ENCODE results near the gene KCNJ16.
"Not testable (repeated sequence)": the region's sequence is repeated elsewhere in the genome, so short reads cannot be mapped to it uniquely, and the experiment has no call there.

The KCNJ16 gene

GRCh38 chr17:70034158-70034557 is 40.9 kb upstream of the KCNJ16 start:
- TF ChIP-seq CTCF (IDR thresholded peaks at IDR 0.05; ENCODE audit: insufficient read depth, low read length, missing control alignments): no peak
- no peak overlapping the region for H3K4me3 ChIP-seq (ENCODE audit: low read depth, low read length)
- ChIA-PET POLR2A (no interaction called here), CTCF (no interaction called here)
- no peak for DNase-seq (ENCODE audit: low read depth, low spot score)

- DNase-seq (ENCODE audit: low read depth, low spot score): no peak
- POLR2A ChIA-PET: no interaction called here
- CTCF ChIA-PET: no interaction called here
- no peak for TF ChIP-seq CTCF (IDR thresholded peaks at IDR 0.05; ENCODE audit: insufficient read depth, low read length, missing control alignments)
- H3K4me3 ChIP-seq (ENCODE audit: low read depth, low read length): no peak overlapping the region
Observed at GRCh38 chr17:70037498-70037897, 37.5 kb upstream of the KCNJ16 start.

- DNase-seq (ENCODE audit: low read depth, low spot score): no peak
- TF ChIP-seq CTCF (IDR thresholded peaks at IDR 0.05; ENCODE audit: insufficient read depth, low read length, missing control alignments): no peak
- CTCF ChIA-PET: no interaction called here
- no peak overlapping the region for H3K4me3 ChIP-seq (ENCODE audit: low read depth, low read length)
- POLR2A ChIA-PET: no interaction called here
Observed at GRCh38 chr17:70040336-70040735, 34.7 kb upstream of the KCNJ16 start.

GRCh38 chr17:70041061-70041460 is 34.0 kb upstream of the KCNJ16 start:
- ChIA-PET POLR2A (no interaction called here), CTCF (no interaction called here)
- no peak for DNase-seq (ENCODE audit: low read depth, low spot score)
- H3K4me3 ChIP-seq (ENCODE audit: low read depth, low read length): no peak overlapping the region
- no peak for TF ChIP-seq CTCF (IDR thresholded peaks at IDR 0.05; ENCODE audit: insufficient read depth, low read length, missing control alignments)

GRCh38 chr17:70041540-70041939 is 33.5 kb upstream of the KCNJ16 start:
- POLR2A ChIA-PET: no interaction called here
- CTCF ChIA-PET: no interaction called here
- no peak for DNase-seq (ENCODE audit: low read depth, low spot score)
- H3K4me3 ChIP-seq (ENCODE audit: low read depth, low read length): no peak overlapping the region
- no peak for TF ChIP-seq CTCF (IDR thresholded peaks at IDR 0.05; ENCODE audit: insufficient read depth, low read length, missing control alignments)

GRCh38 chr17:70045780-70046179 is 29.2 kb upstream of the KCNJ16 start:
- CTCF ChIA-PET; H3K4me3 ChIP-seq (ENCODE audit: low read depth, low read length); POLR2A ChIA-PET; DNase-seq (ENCODE audit: low read depth, low spot score): not testable (repeated sequence)

- no peak for TF ChIP-seq CTCF (IDR thresholded peaks at IDR 0.05; ENCODE audit: insufficient read depth, low read length, missing control alignments)
- no peak overlapping the region for H3K4me3 ChIP-seq (ENCODE audit: low read depth, low read length)
- CTCF ChIA-PET: no interaction called here
- POLR2A ChIA-PET: no interaction called here
- no peak for DNase-seq (ENCODE audit: low read depth, low spot score)
Observed at GRCh38 chr17:70047619-70048419, 27.2 kb upstream of the KCNJ16 start.

Data from AG04449 (cell line).